ENCODE results near the gene TMED8. TPM values are rescaled to one million over a fixed set of nuclear protein-coding genes. Genes with fewer than 3 reads are reported as not detected.
"Not testable (repeated sequence)": the region's sequence is repeated elsewhere in the genome, so short reads cannot be mapped to it uniquely, and the experiment has no call there.

Gene TMED8
- total RNA-seq, 1 donor from 2014 or later = 8.6 TPM

DNA sequence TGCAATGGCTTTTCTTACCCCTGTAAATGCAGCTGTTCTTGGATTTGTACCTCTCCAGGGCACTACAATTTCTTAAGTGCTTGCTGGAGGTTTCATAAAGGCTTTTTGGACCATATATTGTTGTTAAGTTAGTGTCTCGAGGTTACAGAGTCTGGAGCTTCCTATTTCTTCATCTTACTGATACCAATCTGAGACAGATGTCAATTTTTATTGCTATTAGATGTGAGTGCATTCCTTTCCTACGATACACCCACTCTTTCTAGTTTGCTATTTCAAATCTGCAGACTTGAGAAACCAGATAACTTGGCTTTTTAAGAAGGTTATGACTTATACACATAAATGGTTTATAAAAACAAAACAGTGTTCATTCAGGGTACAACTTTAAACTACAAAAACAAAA is 44.3 kb upstream of the TMED8 start:
- H3K36me3 ChIP-seq = peaks cover 0 to 30% of the 10 kb centered on the region in 2 donors
- no peaks in the 10 kb centered on the region for H3K4me1 ChIP-seq
- H3K27ac ChIP-seq = no peak overlapping the region
- no peak overlapping the region for H3K4me3 ChIP-seq
- DNase-seq (ENCODE audit: extremely low spot score in 2 of 2) = no peak
- H3K27me3 ChIP-seq = no peaks in the 10 kb centered on the region
- no peaks in the 10 kb centered on the region for H3K9me3 ChIP-seq
- intact Hi-C loops (cut with DNase I) = no loop called here
- TF ChIP-seq, protein P1, sequence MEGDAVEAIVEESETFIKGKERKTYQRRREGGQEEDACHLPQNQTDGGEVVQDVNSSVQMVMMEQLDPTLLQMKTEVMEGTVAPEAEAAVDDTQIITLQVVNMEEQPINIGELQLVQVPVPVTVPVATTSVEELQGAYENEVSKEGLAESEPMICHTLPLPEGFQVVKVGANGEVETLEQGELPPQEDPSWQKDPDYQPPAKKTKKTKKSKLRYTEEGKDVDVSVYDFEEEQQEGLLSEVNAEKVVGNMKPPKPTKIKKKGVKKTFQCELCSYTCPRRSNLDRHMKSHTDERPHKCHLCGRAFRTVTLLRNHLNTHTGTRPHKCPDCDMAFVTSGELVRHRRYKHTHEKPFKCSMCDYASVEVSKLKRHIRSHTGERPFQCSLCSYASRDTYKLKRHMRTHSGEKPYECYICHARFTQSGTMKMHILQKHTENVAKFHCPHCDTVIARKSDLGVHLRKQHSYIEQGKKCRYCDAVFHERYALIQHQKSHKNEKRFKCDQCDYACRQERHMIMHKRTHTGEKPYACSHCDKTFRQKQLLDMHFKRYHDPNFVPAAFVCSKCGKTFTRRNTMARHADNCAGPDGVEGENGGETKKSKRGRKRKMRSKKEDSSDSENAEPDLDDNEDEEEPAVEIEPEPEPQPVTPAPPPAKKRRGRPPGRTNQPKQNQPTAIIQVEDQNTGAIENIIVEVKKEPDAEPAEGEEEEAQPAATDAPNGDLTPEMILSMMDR (IDR thresholded peaks at IDR 0.05) = no peak
- TF ChIP-seq POLR2AphosphoS5 (IDR thresholded peaks at IDR 0.05; ENCODE audit: insufficient read depth in 1 of 2, low read depth in 1 of 2) (no peak), POLR2A (IDR thresholded peaks at IDR 0.05) (no peak)

DNA sequence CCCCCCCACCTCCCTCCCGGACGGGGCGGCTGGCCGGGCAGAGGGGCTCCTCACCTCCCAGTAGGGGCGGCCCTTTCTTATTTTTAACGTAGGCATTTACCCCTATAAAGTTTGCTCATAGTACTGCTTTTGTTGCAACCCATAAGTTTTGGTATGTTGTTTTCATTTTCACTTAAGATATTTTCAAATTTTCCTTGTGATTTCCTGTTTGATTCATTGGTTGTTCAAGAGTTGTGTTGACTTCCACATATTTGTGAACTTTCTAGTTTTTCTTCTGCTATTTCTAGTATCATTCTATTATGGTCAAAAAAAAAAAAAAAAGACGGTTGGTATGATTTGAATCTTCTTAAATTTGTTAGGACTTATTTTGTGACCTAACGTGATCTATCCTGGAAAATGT is 39.9 kb upstream of the TMED8 start:
- Histone ChIP-seq H3K27ac (no peak overlapping the region), H3K4me3 (no peak overlapping the region), H3K4me1 (no peaks in the 10 kb centered on the region), H3K36me3 (peaks cover 0 to 4% of the 10 kb centered on the region in 2 donors), H3K9me3 (no peaks in the 10 kb centered on the region), H3K27me3 (no peaks in the 10 kb centered on the region)
- TF ChIP-seq, protein P1 (IDR thresholded peaks at IDR 0.05) = no peak
- TF ChIP-seq POLR2AphosphoS5 (IDR thresholded peaks at IDR 0.05; ENCODE audit: insufficient read depth in 1 of 2, low read depth in 1 of 2) (no peak), POLR2A (IDR thresholded peaks at IDR 0.05) (no peak)
- intact Hi-C loops (cut with DNase I) = no loop called here
- DNase-seq (ENCODE audit: extremely low spot score in 2 of 2) = no peak

DNA sequence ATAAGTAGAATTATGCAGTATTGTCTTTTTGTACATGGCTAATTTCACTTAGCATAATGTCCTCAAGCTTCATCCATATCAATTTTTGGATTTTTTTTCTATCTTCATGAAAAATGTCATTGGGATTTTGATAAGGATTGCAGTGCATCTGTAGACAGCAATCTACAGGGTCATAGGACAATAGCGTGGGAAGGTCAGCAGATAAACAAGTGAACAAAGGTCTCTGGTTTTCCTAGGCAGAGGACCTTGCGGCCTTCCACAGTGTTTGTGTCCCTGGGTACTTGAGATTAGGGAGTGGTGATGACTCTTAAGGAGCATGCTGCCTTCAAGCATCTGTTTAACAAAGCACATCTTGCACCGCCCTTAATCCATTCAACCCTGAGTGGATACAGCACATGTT is 39.2 kb upstream of the TMED8 start:
- H3K4me1 ChIP-seq; DNase-seq (ENCODE audit: extremely low spot score in 2 of 2); H3K27ac ChIP-seq; H3K27me3 ChIP-seq; intact Hi-C loops (cut with DNase I); H3K36me3 ChIP-seq; H3K4me3 ChIP-seq; H3K9me3 ChIP-seq: not testable (repeated sequence)

DNA sequence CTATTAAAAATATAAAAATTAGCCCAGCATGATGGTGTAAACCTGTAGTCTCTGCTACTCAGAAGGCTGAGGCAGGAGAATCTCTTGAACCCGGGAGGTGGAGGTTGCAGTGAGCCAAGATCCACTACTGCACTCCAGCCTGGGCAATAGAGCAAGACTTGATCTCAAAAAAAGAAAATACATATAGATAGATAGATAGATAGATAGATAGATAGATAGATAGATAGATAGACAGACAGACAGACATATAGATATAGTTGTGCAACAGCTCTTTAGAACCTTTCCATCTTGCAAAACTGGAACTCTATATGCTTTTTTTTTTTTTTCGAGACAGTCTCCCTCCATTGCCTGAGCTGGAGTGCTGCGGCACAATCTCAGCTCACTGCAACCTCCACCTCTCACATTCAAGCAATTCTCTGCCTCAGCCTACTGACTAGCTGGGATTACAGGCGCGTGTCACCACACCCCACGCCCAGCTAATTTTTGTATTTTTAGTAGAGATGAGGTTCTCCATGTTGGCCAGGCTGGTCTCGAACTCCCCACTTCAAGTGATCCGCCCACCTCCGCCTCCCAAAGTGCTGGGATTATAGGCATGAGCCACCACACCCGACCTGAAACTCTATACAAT is 38.6 kb upstream of the TMED8 start:
- H3K4me1 ChIP-seq; H3K4me3 ChIP-seq; H3K9me3 ChIP-seq; intact Hi-C loops (cut with DNase I); H3K27ac ChIP-seq; H3K27me3 ChIP-seq; H3K36me3 ChIP-seq; DNase-seq (ENCODE audit: extremely low spot score in 2 of 2): not testable (repeated sequence)

DNA sequence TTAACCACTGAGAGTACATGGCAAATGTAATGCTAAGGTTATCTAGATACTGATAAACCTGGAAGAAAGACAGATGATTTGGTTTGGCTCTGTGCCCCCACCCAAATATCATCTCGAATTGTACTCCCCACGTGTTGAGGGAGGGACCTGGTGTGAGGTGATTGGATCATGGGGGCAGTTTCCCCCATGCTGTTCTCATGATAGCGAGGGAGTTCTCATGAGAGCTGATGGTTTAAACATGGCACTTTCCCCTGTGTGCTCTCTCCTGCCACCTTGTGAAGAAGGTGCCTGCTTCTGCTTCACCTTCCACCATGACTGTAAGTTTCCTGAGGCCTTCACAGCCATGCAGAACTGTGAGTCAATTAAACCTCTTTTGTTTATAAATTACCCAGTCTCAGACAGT is 32.2 kb upstream of the TMED8 start:
- no peak for DNase-seq (ENCODE audit: extremely low spot score in 2 of 2)
- no peaks in the 10 kb centered on the region for H3K36me3 ChIP-seq
- no peak for TF ChIP-seq POLR2AphosphoS5 (IDR thresholded peaks at IDR 0.05; ENCODE audit: insufficient read depth in 1 of 2, low read depth in 1 of 2)
- H3K4me1 ChIP-seq = no peaks in the 10 kb centered on the region
- H3K27me3 ChIP-seq = no peaks in the 10 kb centered on the region
- no peak overlapping the region for H3K4me3 ChIP-seq
- no peaks in the 10 kb centered on the region for H3K9me3 ChIP-seq
- intact Hi-C loops (cut with DNase I) = no loop called here
- H3K27ac ChIP-seq = no peak overlapping the region

DNA sequence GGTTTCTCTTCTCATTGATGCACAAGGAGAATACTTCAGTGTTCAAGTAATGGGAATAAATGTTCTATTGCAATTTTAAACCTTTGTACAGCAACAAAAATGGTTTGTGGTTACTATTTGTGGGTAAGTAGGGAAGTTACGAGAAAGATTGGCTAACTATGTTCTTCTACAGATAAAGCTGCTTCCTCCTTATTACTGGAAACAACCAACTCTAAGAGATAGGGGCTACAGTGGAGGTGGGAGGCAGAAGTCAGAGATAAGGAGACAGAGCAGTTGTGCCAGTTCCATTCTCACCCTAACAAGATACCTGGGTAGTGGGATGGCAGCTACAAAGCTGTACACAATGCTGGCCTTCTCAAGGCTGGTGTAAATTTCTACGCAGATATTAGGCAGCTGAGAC is 30.3 kb upstream of the TMED8 start:
- no peaks in the 10 kb centered on the region for H3K36me3 ChIP-seq
- no peaks in the 10 kb centered on the region for H3K27me3 ChIP-seq
- no peak for DNase-seq (ENCODE audit: extremely low spot score in 2 of 2)
- no peaks in the 10 kb centered on the region for H3K4me1 ChIP-seq
- no peak overlapping the region for H3K4me3 ChIP-seq
- H3K9me3 ChIP-seq = no peaks in the 10 kb centered on the region
- intact Hi-C loops (cut with DNase I) = no loop called here
- H3K27ac ChIP-seq = no peak overlapping the region
- TF ChIP-seq POLR2A (IDR thresholded peaks at IDR 0.05) (no peak), POLR2AphosphoS5 (IDR thresholded peaks at IDR 0.05; ENCODE audit: insufficient read depth in 1 of 2, low read depth in 1 of 2) (no peak)
- TF ChIP-seq, protein P1 (IDR thresholded peaks at IDR 0.05) = no peak
